Activated CD4-positive, alpha-beta memory T cell treated with anti-CD3 and anti-CD28 coated beads, Interleukin-2, amount 10 ng/mL, durations not matched to agents 7 days and 5 days (primary cell): Measurements from ENCODE around the gene STKLD1. TPM values are rescaled to one million over a fixed set of nuclear protein-coding genes. Genes with fewer than 3 reads are reported as not detected.

Source experiments
- CTCF ChIA-PET: fragments of 350-600 bp; sonication (Branson Sonifier 250); formaldehyde crosslinking; loops from one replicate; lab custom pipeline; 2021; ENCODE audit warnings: antibody characterized with exemption, inconsistent platforms; lab: Charles Lee
- POLR2A ChIA-PET: fragments of 350-600 bp; sonication (Branson Sonifier 250); formaldehyde crosslinking; loops from one replicate; lab custom pipeline; 2021; ENCODE audit warnings: antibody characterized with exemption; lab: Charles Lee
- DNase-seq: peaks from one replicate; pipeline ENCODE4 v3.0.0-alpha.2; 2020
- H3K27ac Mint-ChIP-seq: one replicate; pipeline ENCODE4 v1.8.0; 2021; ENCODE audit warnings: mild to moderate bottlenecking, mixed read lengths
- H3K27me3 Mint-ChIP-seq: one replicate; pipeline ENCODE4 v1.8.0; 2021; ENCODE audit warnings: mixed read lengths
- H3K36me3 Mint-ChIP-seq: one replicate; pipeline ENCODE4 v1.8.0; 2021; ENCODE audit warnings: low read depth, mixed read lengths
- H3K4me1 Mint-ChIP-seq: one replicate; pipeline ENCODE4 v1.8.0; 2021; ENCODE audit warnings: mixed read lengths
- H3K4me3 Mint-ChIP-seq: one replicate; pipeline ENCODE4 v1.8.0; 2021; ENCODE audit warnings: mild to moderate bottlenecking, mixed read lengths
- H3K9me3 Mint-ChIP-seq: one replicate; pipeline ENCODE4 v1.8.0; 2021; ENCODE audit warnings: mixed read lengths
- total RNA-seq, 2 experiments: library from RNA; stranded (reverse); gene quantifications; one replicate each; pipeline ENCODE4 v1.2.3, GENCODE V29; 2021

Gene STKLD1
- total RNA-seq, 2 experiments from 2014 or later: 0.65 to 0.71 TPM

- H3K4me3 Mint-ChIP-seq: no peak overlapping the region
Measured at GRCh38 chr9:133406480-133407307, 30.5 kb downstream of the STKLD1 start.

GRCh38 chr9:133408042-133408441, 31.9 kb downstream of the STKLD1 start:
- no peak for DNase-seq
- H3K9me3 Mint-ChIP-seq: no peaks in the 10 kb centered on the region
- no peaks in the 10 kb centered on the region for H3K27me3 Mint-ChIP-seq
- peaks cover 56% of the 10 kb centered on the region for H3K36me3 Mint-ChIP-seq
- peaks cover 10% of the 10 kb centered on the region for H3K4me1 Mint-ChIP-seq
- ChIA-PET CTCF (interaction anchor here (1.3 kb wide), 1 partner anchor 79 kb away, joined by 3 read pairs; no protein-coding TSS in a partner anchor), POLR2A (no interaction called here)
- no peak overlapping the region for H3K4me3 Mint-ChIP-seq
- no peak overlapping the region for H3K27ac Mint-ChIP-seq

More at GRCh38 chr9:133406480-133407307, 30.5 kb downstream of the STKLD1 start:
- Mint-ChIP-seq H3K27me3 (no peaks in the 10 kb centered on the region), H3K36me3 (peaks cover 51% of the 10 kb centered on the region), H3K4me1 (peaks cover 12% of the 10 kb centered on the region), H3K9me3 (no peaks in the 10 kb centered on the region), H3K27ac (peak overlapping the region; percentile 66)
- peak; percentile 82 for DNase-seq
- ChIA-PET CTCF (interaction anchor here (0.9 to 1.3 kb wide), 4 partner anchors 10 to 80 kb away, joined by 3 to 5 read pairs (median 4); no protein-coding TSS in a partner anchor), POLR2A (no interaction called here)

GRCh38 chr9:133415170-133415569, 39.0 kb downstream of the STKLD1 start:
- no peaks in the 10 kb centered on the region for H3K9me3 Mint-ChIP-seq
- H3K36me3 Mint-ChIP-seq: peaks cover 39% of the 10 kb centered on the region
- H3K27me3 Mint-ChIP-seq: no peaks in the 10 kb centered on the region
- DNase-seq: no peak
- peaks cover 45% of the 10 kb centered on the region for H3K4me1 Mint-ChIP-seq
- CTCF ChIA-PET: interaction anchor here (0.6 to 1.2 kb wide), 2 partner anchors 34 to 71 kb away, joined by 3 to 7 read pairs; no protein-coding TSS in a partner anchor
- H3K4me3 Mint-ChIP-seq: no peak overlapping the region
- POLR2A ChIA-PET: interaction anchor here (1.6 to 3.0 kb wide), 2 partner anchors 13 to 67 kb away, joined by 4 to 15 read pairs; partner anchors contain the start of genes MED22 and RPL7A
- no peak overlapping the region for H3K27ac Mint-ChIP-seq

GRCh38 chr9:133417541-133418461, 41.6 kb downstream of the STKLD1 start, which contains the start of gene REXO4:
REXO4 (minus strand) TSS chr9:133418010; CDS start chr9:133417844, 166 bp downstream.
- H3K27ac Mint-ChIP-seq: peak within 1 kb of the TSS; percentile 87
- POLR2A ChIA-PET: interaction anchor here (0.9 to 3.0 kb wide), 9 partner anchors 41 to 387 kb away, joined by 3 to 15 read pairs (median 8); partner anchors contain the start of genes GTF3C5, MED22, RPL7A and STKLD1
- peaks cover 59% of the 10 kb centered on the region for H3K4me1 Mint-ChIP-seq
- no peaks in the 10 kb centered on the region for H3K27me3 Mint-ChIP-seq
- CTCF ChIA-PET: interaction anchor here (1.3 kb wide), 3 partner anchors 14 to 237 kb away, joined by 3 read pairs; partner anchors contain the start of genes SURF1 and SURF2
- peaks cover 26% of the 10 kb centered on the region for H3K36me3 Mint-ChIP-seq
- peak within 1 kb of the TSS; percentile 92 for H3K4me3 Mint-ChIP-seq
- H3K9me3 Mint-ChIP-seq: no peaks in the 10 kb centered on the region
- peak; percentile 89 for DNase-seq

GRCh38 chr9:133419005-133419404, 42.8 kb downstream of the STKLD1 start:
- peak overlapping the region; percentile 59 for H3K27ac Mint-ChIP-seq
- no peak for DNase-seq
- H3K9me3 Mint-ChIP-seq: no peaks in the 10 kb centered on the region
- no peaks in the 10 kb centered on the region for H3K27me3 Mint-ChIP-seq
- peak overlapping the region; percentile 92 for H3K4me3 Mint-ChIP-seq
- CTCF ChIA-PET: interaction anchor here (0.7 to 1.3 kb wide), 2 partner anchors 48 to 62 kb away, joined by 3 read pairs; partner anchors contain the start of genes SURF1 and SURF2
- peaks cover 58% of the 10 kb centered on the region for H3K4me1 Mint-ChIP-seq
- H3K36me3 Mint-ChIP-seq: peaks cover 18% of the 10 kb centered on the region
- POLR2A ChIA-PET: interaction anchor here (1.0 to 1.4 kb wide), 4 partner anchors 42 to 71 kb away, joined by 3 to 8 read pairs (median 4); partner anchors contain the start of genes MED22, RPL7A and STKLD1

GRCh38 chr9:133420392-133420827, 44.2 kb downstream of the STKLD1 start:
- Mint-ChIP-seq H3K4me3 (no peak overlapping the region), H3K36me3 (peaks cover 5% of the 10 kb centered on the region), H3K9me3 (no peaks in the 10 kb centered on the region), H3K27ac (no peak overlapping the region), H3K4me1 (peaks cover 47% of the 10 kb centered on the region), H3K27me3 (no peaks in the 10 kb centered on the region)
- DNase-seq: no peak
- POLR2A ChIA-PET: no interaction called here
- CTCF ChIA-PET: no interaction called here

GRCh38 chr9:133421615-133422542, 45.7 kb downstream of the STKLD1 start, which contains the start of gene ADAMTS13:
ADAMTS13 (plus strand) TSS chr9:133422367; CDS start chr9:133422444, 77 bp downstream.
- Mint-ChIP-seq H3K36me3 (no peaks in the 10 kb centered on the region), H3K27ac (peak within 1 kb of the TSS; percentile 40), H3K27me3 (peaks cover under 1% of the 10 kb centered on the region), H3K9me3 (no peaks in the 10 kb centered on the region), H3K4me3 (no peak within 1 kb of the TSS), H3K4me1 (peaks cover 32% of the 10 kb centered on the region)
- POLR2A ChIA-PET: no interaction called here
- CTCF ChIA-PET: no interaction called here
- peak; percentile 35 for DNase-seq

- ChIA-PET CTCF (no interaction called here), POLR2A (no interaction called here)
- Mint-ChIP-seq H3K27me3 (peaks cover 14% of the 10 kb centered on the region), H3K36me3 (no peaks in the 10 kb centered on the region), H3K4me1 (peaks cover 27% of the 10 kb centered on the region), H3K4me3 (no peak overlapping the region), H3K27ac (no peak overlapping the region), H3K9me3 (no peaks in the 10 kb centered on the region)
- no peak for DNase-seq
Measured at GRCh38 chr9:133423216-133423615, 47.0 kb downstream of the STKLD1 start.

GRCh38 chr9:133424187-133424586, 48.0 kb downstream of the STKLD1 start:
- no peak overlapping the region for H3K4me3 Mint-ChIP-seq
- H3K36me3 Mint-ChIP-seq: no peaks in the 10 kb centered on the region
- ChIA-PET CTCF (no interaction called here), POLR2A (no interaction called here)
- peaks cover 19% of the 10 kb centered on the region for H3K4me1 Mint-ChIP-seq
- H3K9me3 Mint-ChIP-seq: no peaks in the 10 kb centered on the region
- H3K27ac Mint-ChIP-seq: no peak overlapping the region
- no peak for DNase-seq
- peaks cover 14% of the 10 kb centered on the region for H3K27me3 Mint-ChIP-seq

- ChIA-PET POLR2A (no interaction called here), CTCF (no interaction called here)
- no peaks in the 10 kb centered on the region for H3K9me3 Mint-ChIP-seq
- H3K27ac Mint-ChIP-seq: no peak overlapping the region
- DNase-seq: no peak
- no peak overlapping the region for H3K4me3 Mint-ChIP-seq
- no peaks in the 10 kb centered on the region for H3K36me3 Mint-ChIP-seq
- H3K4me1 Mint-ChIP-seq: peaks cover 16% of the 10 kb centered on the region
- peaks cover 16% of the 10 kb centered on the region for H3K27me3 Mint-ChIP-seq
Measured at GRCh38 chr9:133425049-133425632, 49.0 kb downstream of the STKLD1 start.

GRCh38 chr9:133426011-133426410, 49.8 kb downstream of the STKLD1 start:
- Mint-ChIP-seq H3K4me1 (peaks cover 11% of the 10 kb centered on the region), H3K27ac (no peak overlapping the region), H3K36me3 (no peaks in the 10 kb centered on the region), H3K27me3 (peaks cover 19% of the 10 kb centered on the region), H3K4me3 (no peak overlapping the region), H3K9me3 (no peaks in the 10 kb centered on the region)
- DNase-seq: no peak
- ChIA-PET CTCF (no interaction called here), POLR2A (no interaction called here)
